Muscle of leg (tissue), 16 donors: Measurements from ENCODE around the gene ZNF527. TPM values are rescaled to one million over a fixed set of nuclear protein-coding genes. Genes with fewer than 3 reads are reported as not detected.

Source experiments
- DNase-seq: peaks from one replicate; pipeline ENCODE4 v3.0.0; 2013
- H3K27ac ChIP-seq: one replicate; pipeline ENCODE4 v1.5.1; 2013; ENCODE audit warnings: mild to moderate bottlenecking, low read length, control low read depth
- H3K27me3 ChIP-seq: one replicate; pipeline ENCODE4 v1.6.1; 2013; ENCODE audit warnings: low read length; ENCODE audit not compliant: control insufficient read depth, insufficient read depth
- H3K36me3 ChIP-seq: one replicate; pipeline ENCODE4 v1.6.1; 2013; ENCODE audit warnings: low read length; ENCODE audit not compliant: control insufficient read depth, insufficient read depth
- H3K4me1 ChIP-seq: one replicate; pipeline ENCODE4 v1.6.1; 2013; ENCODE audit warnings: low read length; ENCODE audit not compliant: control insufficient read depth, insufficient read depth
- H3K4me3 ChIP-seq: one replicate; pipeline ENCODE4 v1.5.1; 2013; ENCODE audit warnings: low read length, control low read depth
- H3K9me3 ChIP-seq: replicated peaks from 2 replicates; pipeline ENCODE4 v1.6.1; 2013; ENCODE audit warnings: low read depth, low read length; ENCODE audit not compliant: control insufficient read depth
- whole genome bisulfite sequencing: methylation state at CpG from one replicate; pipeline ENCODE4 v1.1.5; 2013; ENCODE audit warnings: missing lambda C conversion rate; ENCODE audit not compliant: insufficient coverage; 5-methylcytosine and 5-hydroxymethylcytosine counted together
- long read RNA-seq, 11 donors: transcript quantifications; one replicate each; lab custom pipeline, GENCODE V29; 2026
- polyA plus RNA-seq, 8 donors: library from polyadenylated mRNA; unstranded; fragments of 120-200 nt; gene quantifications; one replicate each; pipeline versions ENCODE4 v1.2.1 to v1.2.3, GENCODE V29; 2013; ENCODE audit warnings: inconsistent platforms in 1 of 8, low replicate concordance in 1 of 8; ENCODE audit not compliant: insufficient read length in 8 of 8, insufficient read depth in 1 of 8
- total RNA-seq: library from RNA; stranded (reverse); fragments of 120-200 nt; gene quantifications from one replicate; pipeline ENCODE4 v1.2.4, GENCODE V29; 2013

ZNF527 gene
- 7.6 TPM for total RNA-seq
- polyA plus RNA-seq = 1 to 10 TPM; 4.5 to 7.0 (median 5.7) TPM
- long read RNA-seq, donor 1, partial matches to known transcripts = 0 of 2 reads
- long read RNA-seq, donor 1, other reads (novel, unspliced or antisense) = 0 of 2 reads
- long read RNA-seq, donor 2, full-length matches to known transcripts = 1 of 1 reads
- long read RNA-seq, donor 2, partial matches to known transcripts = 0 of 1 reads
- long read RNA-seq, donor 2, other reads (novel, unspliced or antisense) = 0 of 1 reads
- long read RNA-seq, donor 3, partial matches to known transcripts = 0 of 2 reads
- long read RNA-seq, donor 3, other reads (novel, unspliced or antisense) = 0 of 2 reads
- long read RNA-seq, donor 4, partial matches to known transcripts = 0 of 1 reads
- long read RNA-seq, donor 4, other reads (novel, unspliced or antisense) = 0 of 1 reads
- long read RNA-seq, donor 5, partial matches to known transcripts = 9 of 11 reads
- long read RNA-seq, donor 5, other reads (novel, unspliced or antisense) = 0 of 11 reads
- long read RNA-seq, donor 6, partial matches to known transcripts = 0 of 2 reads
- long read RNA-seq, donor 6, other reads (novel, unspliced or antisense) = 0 of 2 reads
- long read RNA-seq, donor 7, partial matches to known transcripts = 0 of 4 reads
- long read RNA-seq, donor 7, other reads (novel, unspliced or antisense) = 0 of 4 reads
- long read RNA-seq, donor 8, partial matches to known transcripts = 0 of 2 reads
- long read RNA-seq, donor 8, other reads (novel, unspliced or antisense) = 0 of 2 reads
- long read RNA-seq, donor 9, partial matches to known transcripts = 0 of 1 reads
- long read RNA-seq, donor 9, other reads (novel, unspliced or antisense) = 0 of 1 reads
- long read RNA-seq, donor 10, partial matches to known transcripts = 0 of 2 reads
- long read RNA-seq, donor 10, other reads (novel, unspliced or antisense) = 0 of 2 reads
- long read RNA-seq, donor 11 = 0 reads

- H3K27me3 ChIP-seq = no peaks in the 10 kb centered on the region
- under 1% methylated on average over 55 of the region's 58 CpGs for WGBS
- H3K4me3 ChIP-seq = peak within 1 kb of the TSS; percentile 71
- no peaks in the 10 kb centered on the region for H3K4me1 ChIP-seq
- peak within 1 kb of the TSS; percentile 93 for H3K27ac ChIP-seq
- peaks cover 7% of the 10 kb centered on the region for H3K9me3 ChIP-seq
- peaks cover 22% of the 10 kb centered on the region for H3K36me3 ChIP-seq
- DNase-seq = peak; percentile 99
These were observed at the start of gene ZNF527 for GRCh38 chr19:37370880-37371661. ZNF527 (plus strand) TSS chr19:37371099; CDS start chr19:37374199, 3,100 bp downstream.

DNA sequence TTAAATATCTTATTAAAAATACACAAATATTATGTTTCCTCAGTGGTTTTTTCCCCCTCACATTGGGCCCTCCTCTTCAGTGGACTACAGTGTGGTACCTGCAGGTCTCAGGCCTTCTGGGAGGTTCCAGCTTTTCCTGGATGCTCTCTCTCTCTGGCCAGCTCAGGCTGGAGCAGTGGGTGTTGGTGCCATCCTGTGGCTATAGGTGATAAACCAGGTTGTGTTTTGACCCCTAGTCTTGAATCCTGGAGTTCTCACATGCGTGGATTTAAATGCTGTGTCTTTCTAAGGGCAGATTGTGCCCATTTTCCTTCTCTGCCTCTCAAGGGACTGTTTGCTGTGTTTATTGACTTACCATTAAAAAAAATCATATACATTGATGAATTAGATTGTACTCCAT is 41.2 kb upstream of the ZNF527 start:
- Histone ChIP-seq H3K27ac (no peak overlapping the region), H3K27me3 (no peaks in the 10 kb centered on the region), H3K36me3 (peaks cover 23% of the 10 kb centered on the region), H3K4me3 (no peak overlapping the region), H3K9me3 (no peaks in the 10 kb centered on the region), H3K4me1 (peaks cover 6% of the 10 kb centered on the region)
- DNase-seq = no peak
- WGBS = no CpG with 5 or more reads among the region's 1 CpG

DNA sequence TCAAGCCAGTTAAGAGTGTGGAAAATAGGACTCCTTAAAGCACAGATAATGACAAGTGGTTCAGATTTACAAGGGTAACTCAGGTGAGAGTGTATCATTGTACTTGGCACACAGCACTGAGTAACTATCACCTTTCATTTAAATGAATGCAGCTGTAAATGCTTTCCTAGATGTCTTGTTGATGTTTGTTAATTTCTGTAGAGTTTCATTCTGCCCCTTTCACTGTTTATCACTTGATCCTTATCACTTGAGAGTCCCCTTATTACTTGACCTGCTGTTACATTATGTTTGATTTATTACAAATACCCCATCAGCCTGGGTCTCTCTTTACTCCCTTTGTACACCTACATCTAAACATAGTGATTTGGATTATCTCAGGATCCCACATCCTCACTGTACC is 38.1 kb upstream of the ZNF527 start:
- DNase-seq = no peak
- peaks cover 18% of the 10 kb centered on the region for H3K36me3 ChIP-seq
- no peaks in the 10 kb centered on the region for H3K9me3 ChIP-seq
- H3K4me1 ChIP-seq = peaks cover 17% of the 10 kb centered on the region
- no peak overlapping the region for H3K4me3 ChIP-seq
- H3K27ac ChIP-seq = no peak overlapping the region
- H3K27me3 ChIP-seq = no peaks in the 10 kb centered on the region

GRCh38 chr19:37333457-37333856 is 37.4 kb upstream of the ZNF527 start:
- WGBS = 40% methylated on average over 1 of the region's 1 CpG
- no peak overlapping the region for H3K4me3 ChIP-seq

DNA sequence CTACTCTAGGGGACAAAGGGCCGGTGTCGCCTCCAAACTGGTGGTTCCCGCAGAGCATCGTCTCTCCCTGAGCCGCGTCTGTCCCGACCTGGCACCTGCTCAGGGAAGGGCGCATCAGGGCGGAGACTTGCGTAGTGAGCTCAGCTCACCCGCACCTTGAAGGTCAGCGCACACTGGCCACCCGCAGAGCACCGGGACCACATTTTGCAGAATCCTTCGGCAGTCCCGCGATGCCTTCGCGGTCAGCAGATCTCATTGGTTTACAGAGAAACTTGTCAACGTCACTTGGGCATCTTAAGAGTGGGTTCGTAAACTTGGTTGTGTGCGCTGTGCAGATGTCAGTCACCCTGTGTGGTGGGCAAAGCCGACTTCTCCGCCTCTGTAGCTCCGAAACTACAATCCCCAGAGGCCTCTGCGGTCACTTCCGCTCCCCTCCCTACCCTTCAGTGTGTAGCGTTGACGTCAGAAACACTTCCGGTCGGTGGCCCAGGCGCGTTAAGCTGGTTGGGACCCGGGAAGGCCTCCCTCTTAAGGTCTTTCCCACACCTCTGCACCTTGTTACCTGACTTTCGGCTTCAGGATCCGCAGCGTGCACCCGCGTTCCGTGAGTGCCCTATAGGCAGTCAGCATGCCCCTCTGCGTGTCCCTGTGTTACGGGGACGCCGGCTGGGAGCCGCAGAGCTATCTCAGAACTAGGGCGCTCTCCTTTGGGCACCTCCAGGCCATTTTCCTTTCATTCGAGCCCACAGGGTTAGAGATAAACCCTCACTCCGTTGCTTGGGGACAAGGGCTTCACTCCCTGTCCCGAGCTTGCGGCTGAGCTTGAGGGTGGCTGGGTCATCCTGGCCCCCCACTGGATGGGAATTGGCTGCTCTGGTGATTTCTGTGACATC is 36.5 kb upstream of the ZNF527 start:
- Histone ChIP-seq H3K4me3 (peak overlapping the region; percentile 97), H3K36me3 (peaks cover 4% of the 10 kb centered on the region), H3K9me3 (no peaks in the 10 kb centered on the region), H3K27ac (peak overlapping the region; percentile 92), H3K4me1 (peaks cover 17% of the 10 kb centered on the region), H3K27me3 (no peaks in the 10 kb centered on the region)
- 3% methylated on average over 45 of the region's 50 CpGs for WGBS
- peak; percentile 98 for DNase-seq

More at GRCh38 chr19:37333457-37333856, 37.4 kb upstream of the ZNF527 start:
- H3K9me3 ChIP-seq = no peaks in the 10 kb centered on the region
- no peak overlapping the region for H3K27ac ChIP-seq
- DNase-seq = peak; percentile 34
- no peaks in the 10 kb centered on the region for H3K27me3 ChIP-seq
- peaks cover 12% of the 10 kb centered on the region for H3K36me3 ChIP-seq
- peaks cover 17% of the 10 kb centered on the region for H3K4me1 ChIP-seq

DNA sequence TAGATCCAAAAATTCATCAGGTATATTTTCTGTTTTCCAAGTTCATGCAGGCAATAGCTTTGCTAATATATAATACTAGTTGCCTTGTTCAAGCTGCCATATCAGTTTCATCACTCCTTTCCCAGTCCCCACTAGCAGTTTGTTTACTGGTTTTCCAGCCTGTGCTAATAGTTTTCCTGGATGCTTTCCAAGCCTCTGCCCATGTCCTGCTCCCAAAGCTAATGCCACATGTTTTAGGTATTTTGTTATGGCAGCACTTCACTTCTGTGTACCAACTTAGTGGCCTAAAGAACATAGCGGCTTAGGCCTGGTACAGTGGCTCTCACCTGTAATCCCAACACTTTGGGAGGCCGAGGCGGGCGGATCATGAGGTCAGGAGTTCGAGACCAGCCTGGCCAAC is 28.1 kb upstream of the ZNF527 start:
- Histone ChIP-seq H3K4me1 (no peaks in the 10 kb centered on the region), H3K27ac (no peak overlapping the region), H3K4me3 (no peak overlapping the region), H3K27me3 (no peaks in the 10 kb centered on the region), H3K9me3 (peaks cover 4% of the 10 kb centered on the region), H3K36me3 (peaks cover 26% of the 10 kb centered on the region)
- DNase-seq = no peak
- WGBS = no CpG with 5 or more reads among the region's 5 CpGs

- Histone ChIP-seq H3K27ac (no peak overlapping the region), H3K36me3 (peaks cover 28% of the 10 kb centered on the region)
These were observed 24.8 kb upstream of the ZNF527 start for GRCh38 chr19:37346091-37346490.

GRCh38 chr19:37348060-37348459 is 22.8 kb upstream of the ZNF527 start:
- no peaks in the 10 kb centered on the region for H3K9me3 ChIP-seq
- H3K4me3 ChIP-seq = no peak overlapping the region
- H3K4me1 ChIP-seq = no peaks in the 10 kb centered on the region
- no peaks in the 10 kb centered on the region for H3K27me3 ChIP-seq
- H3K36me3 ChIP-seq = peaks cover 25% of the 10 kb centered on the region
- 100% methylated on average over 2 of the region's 3 CpGs for WGBS
- DNase-seq = no peak
- no peak overlapping the region for H3K27ac ChIP-seq

More at GRCh38 chr19:37346091-37346490, 24.8 kb upstream of the ZNF527 start:
- peaks cover 4% of the 10 kb centered on the region for H3K9me3 ChIP-seq
- DNase-seq = no peak
- no peaks in the 10 kb centered on the region for H3K27me3 ChIP-seq
- no CpG with 5 or more reads among the region's 6 CpGs for WGBS
- no peak overlapping the region for H3K4me3 ChIP-seq
- no peaks in the 10 kb centered on the region for H3K4me1 ChIP-seq

DNA sequence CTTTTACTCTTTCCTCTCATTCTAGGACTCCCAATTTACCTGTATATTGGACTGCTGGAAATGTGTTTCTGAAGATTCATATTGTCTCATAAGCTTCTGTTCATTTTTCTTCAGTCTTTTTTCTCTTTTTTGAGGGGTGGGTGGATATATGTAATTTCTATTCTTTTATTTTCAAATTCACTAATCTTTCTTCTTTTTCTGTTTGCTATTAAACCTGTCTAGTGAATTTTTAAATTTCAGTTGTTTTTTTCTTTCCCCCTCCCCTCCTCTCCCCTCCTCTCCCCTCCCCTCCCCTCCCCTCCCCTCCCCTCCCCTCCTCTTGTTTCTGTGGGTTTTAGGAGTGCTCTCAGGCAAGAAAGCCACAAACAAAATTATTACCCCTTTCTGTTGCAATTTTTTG is 16.9 kb upstream of the ZNF527 start:
- DNase-seq = no peak
- H3K9me3 ChIP-seq = peaks cover 2% of the 10 kb centered on the region
- no peak overlapping the region for H3K4me3 ChIP-seq
- H3K4me1 ChIP-seq = no peaks in the 10 kb centered on the region
- no peaks in the 10 kb centered on the region for H3K27me3 ChIP-seq
- H3K27ac ChIP-seq = no peak overlapping the region
- H3K36me3 ChIP-seq = peaks cover 2% of the 10 kb centered on the region
